ENCODE data around the gene NPSR1.
"Not testable (repeated sequence)": the region's sequence is repeated elsewhere in the genome, so short reads cannot be mapped to it uniquely, and the experiment has no call there.

Gene NPSR1

DNA sequence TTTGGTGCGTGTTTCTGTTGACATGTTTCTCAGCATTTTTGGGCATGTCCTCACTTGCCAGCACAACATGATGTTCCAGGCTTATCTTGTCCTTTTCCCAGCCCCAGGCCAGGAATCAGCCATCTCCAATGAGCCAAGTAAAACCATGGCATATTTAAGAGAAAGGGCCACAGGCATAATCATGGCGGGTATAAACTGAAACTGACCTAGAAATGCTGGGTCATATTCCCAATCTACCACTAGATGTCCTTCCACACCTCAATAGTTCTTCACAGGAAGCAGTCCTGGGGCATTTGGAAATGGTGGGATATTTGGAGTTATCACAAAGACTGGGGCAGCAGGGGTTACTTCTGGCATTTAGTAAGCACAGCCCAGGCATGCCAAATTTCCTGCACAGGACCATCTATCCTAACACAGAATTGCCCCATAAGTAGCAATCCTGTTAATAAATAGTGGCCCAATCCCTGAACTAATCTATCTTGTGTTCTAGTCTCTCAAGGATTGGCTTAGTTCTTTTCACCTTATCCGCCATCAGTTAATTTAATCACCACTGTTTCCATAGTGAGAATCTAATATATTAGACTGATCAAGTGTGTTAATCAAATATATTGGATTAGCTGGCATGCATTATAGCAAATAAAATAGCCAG lies 101.6 kb downstream of the NPSR1 start:
- no peak for DNase-seq

DNA sequence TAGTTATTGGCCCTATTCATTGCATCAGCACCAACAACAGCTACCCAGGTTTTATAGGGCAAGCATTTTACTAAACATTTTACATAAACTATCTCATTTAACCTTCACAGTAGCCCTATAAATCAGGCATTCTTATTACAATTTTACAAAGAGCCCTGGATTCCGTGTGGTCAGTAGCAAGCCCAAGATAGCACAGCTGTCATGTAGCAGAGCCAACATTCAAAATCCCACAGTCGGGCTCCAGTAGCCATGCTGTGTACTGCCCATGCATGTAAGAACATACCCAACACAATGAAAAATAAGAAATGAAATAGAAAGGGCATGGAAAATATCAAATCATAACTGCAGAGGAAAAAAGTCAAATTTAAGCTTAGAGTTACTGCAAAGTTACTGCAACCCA lies 102.3 kb downstream of the NPSR1 start:
- no peak for DNase-seq

DNA sequence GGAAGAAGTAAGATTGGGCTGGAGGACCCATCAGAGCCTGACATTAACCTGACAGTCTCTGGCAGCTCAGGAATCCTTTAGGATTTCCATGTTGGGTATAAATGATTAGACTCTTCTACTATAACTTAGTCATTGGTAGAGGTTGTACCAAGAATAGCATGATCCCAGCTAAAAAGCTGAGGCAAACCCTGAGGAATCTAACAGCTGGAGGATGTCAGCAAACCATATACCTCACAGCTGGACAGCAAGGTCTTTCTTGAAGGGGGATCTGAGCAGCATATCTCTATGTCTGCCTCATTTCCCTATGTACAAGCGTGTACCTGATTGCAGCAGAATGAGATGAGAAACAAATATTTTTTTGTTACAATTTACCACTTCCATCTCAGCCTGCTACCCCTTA lies 103.2 kb downstream of the NPSR1 start:
- DNase-seq: no peak

DNA sequence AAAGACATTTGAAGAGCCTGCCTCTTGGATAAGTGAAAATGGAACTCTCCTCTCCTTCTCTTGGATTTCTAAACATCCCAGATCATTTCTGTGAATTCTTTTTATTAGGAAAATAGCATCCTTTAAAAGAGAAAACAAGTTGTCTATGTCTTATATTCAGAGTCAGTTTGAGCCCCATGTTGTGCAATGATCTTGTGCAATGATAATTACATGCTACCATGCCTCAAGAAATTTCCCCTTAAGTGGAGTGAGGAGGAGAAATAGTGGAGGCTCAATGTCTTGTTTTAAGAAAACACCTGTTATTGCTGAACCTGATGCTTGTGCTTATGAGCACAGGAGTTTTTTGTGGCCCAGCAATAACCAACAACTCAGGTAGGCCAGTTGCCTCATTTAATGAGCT lies 103.6 kb downstream of the NPSR1 start:
- DNase-seq: no peak

DNA sequence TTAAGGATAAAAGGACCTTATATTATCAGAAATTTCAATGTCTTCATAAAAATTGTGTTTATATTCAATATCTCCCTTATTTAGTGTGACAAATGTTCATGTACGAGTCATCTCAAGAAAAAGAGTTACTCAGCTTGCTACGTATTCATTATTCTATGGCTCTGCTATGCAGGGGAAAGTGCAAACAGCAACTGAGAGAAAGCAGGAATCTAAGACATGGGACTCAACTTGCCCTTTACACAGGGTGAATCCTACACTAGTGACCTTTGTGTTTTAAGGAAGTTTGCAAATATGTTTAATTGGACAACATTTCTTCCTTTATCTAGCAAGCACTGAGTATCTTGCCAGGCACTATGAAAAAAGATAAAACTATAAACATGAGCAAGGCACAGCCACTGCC lies 104.7 kb downstream of the NPSR1 start:
- DNase-seq: no peak

DNA sequence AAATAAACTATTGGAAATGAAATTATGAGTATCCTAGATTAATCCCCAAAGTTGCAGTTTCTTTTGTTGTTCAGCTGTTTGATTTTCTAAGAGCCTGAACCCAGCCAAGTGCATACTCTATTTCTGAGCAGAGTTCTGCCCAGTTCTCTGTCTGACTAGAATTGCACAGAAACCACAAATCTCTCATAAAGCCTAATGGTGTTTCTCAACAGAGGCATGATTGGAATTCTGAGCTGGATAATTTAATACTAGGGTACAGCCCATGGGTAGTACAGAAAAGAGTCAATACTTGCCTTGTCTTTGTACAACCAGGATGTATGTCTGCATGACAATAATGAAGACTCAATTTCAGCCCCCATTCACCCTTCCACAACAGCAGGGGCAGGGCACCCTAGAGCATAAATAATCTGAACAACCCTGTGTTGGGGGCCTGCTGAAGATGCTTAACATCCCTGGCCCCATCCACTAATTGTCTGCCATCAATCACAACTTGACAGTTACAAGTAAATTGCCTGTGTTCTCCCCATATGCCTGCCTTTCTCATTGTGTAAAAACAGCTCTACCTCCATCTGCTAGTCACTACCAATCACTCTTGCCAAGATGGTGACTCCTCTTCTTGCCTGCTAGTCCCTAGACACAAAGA lies 114.4 kb downstream of the NPSR1 start:
- DNase-seq: no peak

DNA sequence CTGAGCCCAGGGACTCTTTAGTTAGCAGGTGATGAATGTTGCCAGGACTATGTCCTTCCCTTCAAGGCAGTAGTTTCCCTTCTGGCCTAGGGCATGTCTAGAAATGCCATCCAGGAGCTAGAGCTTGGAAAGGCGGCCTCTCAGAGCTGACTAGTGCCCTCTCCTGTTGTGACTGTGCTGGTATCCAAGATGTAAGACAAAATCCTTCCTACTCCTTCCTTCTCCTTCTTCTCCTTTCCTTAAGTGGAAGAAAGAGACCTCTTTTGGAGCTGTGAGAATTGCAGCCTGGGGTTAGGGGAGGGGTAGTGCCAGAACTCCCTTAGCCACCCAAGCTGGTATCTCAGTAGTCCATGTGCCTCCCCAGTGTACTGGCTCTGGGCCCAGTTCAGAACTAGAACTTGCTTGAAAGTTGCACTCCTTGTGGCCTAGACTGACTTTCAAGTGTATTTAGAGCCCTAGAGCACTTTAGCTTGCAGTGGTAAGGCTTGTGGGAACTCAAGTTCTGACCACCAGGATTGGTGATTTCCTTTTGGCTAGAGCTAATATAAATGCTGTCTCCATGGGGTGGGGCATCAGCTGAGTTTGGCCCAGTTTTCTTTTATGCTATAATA lies 118.8 kb downstream of the NPSR1 start:
- no peak for DNase-seq

DNA sequence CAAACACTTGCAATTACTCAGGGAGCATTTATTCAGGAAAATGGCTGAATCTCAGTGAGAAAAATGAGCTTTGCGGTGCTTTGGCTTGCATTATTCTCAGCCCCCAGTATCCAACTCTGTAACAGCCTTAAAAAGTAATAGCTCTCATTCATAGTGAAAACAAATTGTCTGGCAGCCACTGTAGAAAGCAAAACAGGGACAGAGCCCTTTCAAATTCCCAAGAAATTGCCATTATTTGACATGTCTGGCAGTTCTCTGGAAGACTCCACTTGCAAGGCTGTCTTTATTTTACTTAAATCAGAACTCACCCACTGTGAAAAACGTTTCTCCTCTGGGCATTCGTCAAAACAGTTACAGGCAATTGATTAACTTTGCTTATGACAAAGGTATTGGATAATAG lies 122.5 kb downstream of the NPSR1 start:
- DNase-seq: no peak

DNA sequence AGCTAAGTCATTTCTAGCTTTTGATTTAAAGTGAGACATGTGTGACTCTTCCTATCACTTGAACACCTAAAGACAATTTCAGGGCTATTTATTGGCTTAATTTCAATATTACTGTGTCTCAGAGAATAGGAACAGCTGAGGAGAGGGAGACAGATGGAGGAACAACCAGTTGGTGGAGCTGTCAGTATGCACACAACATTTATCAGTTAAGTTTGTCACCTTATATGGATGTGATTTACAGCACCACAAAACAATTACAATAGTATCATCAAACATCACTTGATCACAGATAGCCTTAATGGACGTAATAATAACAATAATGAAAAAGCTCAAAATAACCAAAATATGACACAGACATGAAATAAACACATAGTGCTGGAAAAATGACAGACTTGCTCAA lies 129.6 kb downstream of the NPSR1 start:
- DNase-seq: no peak

DNA sequence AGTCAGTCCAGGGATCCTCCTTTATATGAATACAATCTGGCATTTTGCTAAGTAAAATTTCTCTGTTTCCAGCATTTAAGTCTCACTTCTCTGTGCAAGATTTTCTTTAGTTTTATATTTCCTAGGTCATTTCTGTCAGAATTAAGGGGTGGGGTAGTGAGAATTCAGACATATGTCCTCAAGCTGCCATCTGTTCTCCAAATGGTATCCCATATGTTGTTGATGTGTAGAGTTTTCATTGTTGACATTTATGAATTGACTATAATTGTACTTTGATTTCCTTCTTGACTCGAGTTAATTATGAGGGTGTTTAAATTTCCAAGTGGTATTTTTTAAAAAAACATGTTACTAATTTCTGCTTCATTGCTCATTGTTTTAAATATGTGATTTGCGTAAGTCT lies 148.8 kb downstream of the NPSR1 start:
- DNase-seq: no peak

DNA sequence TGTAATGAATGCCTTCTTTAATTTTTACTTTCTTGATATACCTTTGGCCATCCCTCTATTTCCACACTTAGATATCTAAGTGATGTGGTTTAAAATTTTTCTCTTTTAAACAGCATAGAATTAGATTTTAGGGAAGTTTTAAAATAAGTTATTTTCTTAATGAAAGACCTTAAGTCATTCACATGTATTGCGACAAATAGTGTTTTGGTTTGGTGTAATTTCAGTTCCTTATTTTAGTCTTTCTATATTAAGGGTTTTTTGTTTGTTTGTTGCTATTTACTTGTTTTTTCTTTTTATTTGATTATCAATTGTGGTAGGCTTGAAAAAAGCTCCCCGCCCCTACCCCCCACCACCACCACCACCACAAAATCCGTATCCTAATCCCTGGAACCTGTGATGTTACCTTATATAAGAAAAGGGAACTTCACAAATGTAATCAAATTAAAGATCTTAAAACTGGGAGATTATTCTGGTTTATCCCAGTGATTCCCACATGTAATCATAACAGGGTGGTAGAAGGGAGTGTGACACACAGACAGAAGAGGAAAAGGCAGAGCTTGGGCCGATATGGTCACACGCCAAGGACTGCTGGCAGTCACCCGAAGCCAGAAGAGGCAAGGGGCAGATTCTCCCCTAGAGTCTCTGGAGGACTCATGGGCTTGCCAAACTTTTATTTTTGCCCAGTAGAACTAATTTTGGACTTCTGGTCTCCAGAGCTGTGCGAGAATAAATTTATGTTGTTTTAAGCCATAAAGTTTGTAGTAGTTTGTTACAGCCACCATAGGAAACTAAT lies 149.7 kb downstream of the NPSR1 start:
- no peak for DNase-seq

DNA sequence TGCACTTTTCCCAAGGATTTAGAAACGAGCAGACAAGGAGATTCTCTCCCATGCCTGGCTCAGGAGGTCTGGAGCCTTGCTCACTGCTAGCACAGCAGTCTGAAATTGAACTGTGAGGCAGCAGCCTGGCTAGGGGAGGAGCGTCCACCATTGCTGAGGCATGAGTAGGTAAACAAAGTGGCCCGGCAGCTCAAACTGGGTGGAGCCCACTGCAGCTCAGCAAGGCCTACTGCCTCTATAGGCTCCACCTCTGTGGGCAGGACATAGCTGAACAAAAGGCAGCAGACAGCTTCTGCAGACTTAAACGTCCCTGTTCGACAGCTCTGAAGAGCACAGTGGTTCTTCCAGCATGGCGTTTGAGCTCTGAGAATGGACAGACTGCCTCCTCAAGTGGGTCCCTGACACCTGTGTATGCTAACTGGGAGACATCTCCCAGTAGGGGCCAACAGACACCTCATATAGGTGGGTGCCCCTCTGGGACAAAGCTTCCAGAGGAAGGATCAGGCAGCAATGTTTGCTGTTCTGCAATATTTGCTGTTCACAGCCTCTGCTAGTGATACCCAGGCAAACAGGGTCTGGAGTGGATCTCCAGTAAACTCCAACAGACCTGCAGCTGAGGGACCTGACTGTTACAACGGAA lies 156.3 kb downstream of the NPSR1 start:
- DNase-seq: not testable (repeated sequence)

DNA sequence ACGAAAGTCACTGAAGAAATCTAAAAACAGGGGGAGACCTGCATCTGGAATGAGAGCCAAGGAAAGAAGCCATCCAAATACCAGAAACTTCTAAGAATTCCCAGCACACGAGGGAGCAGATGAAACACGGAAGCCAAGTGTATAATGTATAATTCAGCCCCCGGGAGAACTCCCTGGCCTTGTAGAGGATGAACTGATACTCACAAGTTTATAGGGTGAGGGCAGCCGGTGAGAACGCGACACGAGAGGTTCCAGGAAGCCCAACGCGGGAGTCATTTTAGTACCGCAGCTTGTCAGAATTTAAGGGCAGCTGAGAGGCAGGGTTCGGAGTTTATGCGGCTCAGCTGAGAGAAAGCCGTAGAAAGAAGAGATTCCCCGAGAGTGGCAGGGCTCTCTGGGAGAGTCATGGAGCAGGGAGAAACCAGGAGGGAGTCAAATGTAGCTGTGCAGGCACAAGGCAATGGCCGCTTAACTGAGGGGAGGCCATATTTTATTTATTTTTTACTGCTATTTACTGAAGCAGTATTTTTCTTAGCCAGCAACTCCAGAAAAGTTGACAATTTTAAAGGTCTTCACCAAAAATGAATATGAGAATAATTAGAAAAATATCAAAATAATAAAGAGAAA lies 164.0 kb downstream of the NPSR1 start:
- DNase-seq: no peak

DNA sequence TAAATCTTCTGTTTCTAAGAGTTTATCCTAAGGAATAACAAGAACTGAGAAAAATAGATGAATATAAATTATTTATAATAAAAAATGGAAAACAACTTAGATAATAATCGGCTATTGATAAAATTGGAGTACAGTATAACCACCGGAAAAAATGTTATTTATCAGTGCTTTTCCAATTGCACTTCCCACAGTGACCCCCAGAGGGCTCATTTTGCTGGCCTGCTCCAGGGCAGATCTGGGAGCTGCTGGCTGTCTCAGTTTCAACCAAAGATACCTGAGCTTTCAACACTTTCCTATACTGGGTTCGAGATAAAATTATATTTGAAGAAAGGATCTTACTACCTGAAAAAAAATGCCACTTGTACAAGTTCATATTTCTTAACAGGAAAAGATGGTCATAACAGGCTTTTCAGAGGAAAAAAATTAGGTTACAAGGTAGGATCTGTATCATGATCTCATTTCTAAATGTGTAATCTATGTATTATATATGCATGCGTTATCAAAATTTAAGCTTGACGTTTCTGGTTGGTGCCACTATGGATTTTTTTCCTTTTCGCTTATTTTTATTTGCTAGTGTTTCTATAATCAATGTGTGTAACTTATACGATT lies 165.7 kb downstream of the NPSR1 start:
- peak; percentile 45 to 53 for DNase-seq

DNA sequence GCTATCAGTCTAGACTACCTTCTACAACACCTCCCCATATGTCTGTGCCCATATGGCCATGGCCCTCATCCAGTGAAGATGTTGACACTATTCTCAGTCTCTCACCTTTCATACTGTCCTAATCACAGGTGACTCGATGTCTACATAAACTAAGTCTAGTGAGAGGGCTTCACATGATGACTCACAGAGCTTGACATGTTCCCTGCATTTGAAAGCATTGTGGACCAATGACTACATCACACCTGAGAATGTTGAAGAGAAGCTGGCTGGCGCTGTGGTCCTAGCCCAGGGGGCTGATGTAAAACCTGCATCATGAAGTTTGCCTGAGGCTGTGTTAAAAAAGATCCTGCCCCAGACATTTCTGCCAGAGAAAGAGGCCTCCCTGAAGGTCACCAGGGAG lies 167.2 kb downstream of the NPSR1 start:
- DNase-seq: no peak

DNA sequence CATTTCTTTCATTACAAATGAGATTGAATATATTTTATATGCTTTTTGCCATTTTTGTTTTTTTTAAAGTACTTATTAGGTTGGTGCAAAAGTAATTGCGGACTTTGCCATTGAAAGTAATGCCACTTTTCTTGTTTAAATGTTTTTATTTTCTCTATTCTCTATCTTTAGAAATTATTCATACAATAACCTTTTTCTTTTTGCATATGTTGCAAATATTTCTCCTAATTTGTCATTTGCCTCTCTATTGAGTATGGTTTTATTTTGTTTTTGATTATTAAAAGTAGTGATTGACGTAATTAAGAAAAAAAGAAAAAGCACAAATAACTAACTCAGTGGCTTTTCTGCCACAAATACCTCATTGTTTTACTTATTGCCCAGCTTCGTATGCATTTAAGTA lies 172.4 kb downstream of the NPSR1 start:
- DNase-seq: no peak

DNA sequence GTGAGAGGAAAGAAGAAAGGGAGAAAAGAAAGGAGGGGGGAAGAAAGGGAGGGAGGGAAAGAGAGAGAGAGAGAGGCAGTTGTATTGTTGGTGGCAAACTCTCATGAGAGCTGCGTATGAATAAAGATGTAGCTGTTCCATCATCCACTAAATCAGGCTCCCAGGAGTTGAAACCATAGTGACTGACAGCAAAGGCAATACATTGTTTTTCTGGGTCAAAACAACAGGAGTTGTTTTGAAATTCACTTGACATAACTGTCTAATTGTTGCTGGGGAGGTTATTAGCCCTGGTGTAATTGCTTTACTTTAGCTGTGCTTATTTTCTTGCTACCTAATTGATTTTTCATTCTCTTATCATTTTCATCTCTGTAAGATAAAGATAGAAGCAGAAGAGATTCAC lies 173.4 kb downstream of the NPSR1 start:
- no peak for DNase-seq

DNA sequence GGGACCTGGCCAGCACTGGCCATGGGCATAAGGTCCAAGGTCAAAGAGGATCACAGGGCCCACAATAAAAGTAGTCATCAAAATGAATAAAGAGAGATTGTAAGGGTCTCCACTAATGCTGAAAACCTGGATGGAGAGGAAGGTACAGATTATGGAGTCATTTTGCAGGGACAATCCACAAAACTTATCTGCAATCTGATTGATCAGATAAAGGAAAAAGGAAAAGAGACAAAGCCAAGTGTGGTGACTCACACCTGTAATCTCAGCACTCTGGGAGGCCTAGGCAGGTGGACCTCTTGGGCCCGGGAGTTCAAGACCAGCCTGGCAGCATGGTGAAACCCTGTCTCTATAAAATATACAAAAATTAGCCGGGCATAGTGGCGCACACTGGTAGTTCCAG lies 174.0 kb downstream of the NPSR1 start:
- DNase-seq: no peak

DNA sequence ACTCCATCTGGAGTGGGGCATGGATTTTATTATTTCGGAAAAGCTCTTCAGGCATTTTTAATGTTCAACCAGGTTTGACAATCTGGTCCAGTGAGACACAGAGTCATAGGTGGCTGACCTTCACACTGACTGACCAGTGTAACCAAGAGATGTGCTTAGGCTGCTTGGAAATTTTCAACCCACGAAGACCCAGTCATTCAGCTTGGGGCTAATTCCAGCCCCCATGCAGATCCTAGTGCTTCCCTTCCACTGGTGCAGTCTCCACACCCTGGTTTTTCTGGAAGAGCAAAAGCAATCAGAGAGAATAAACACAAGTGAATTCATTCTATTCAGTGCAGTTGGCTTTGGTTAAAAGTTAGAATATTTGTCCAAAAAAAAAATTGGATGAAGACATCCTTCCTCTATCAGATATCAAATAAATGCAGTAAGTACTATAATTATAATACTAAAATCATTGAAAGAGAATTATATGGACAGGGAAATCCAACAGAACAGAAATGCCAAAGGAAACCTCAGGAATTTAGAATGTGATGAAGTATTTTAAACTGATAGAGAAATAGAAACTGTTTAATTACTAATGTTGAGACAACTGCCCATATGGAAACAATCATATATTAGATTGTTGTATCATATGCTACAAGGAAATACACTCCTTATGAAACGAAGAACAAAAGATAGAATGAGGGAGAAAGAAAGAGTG lies 178.0 kb downstream of the NPSR1 start:
- no peak for DNase-seq

DNA sequence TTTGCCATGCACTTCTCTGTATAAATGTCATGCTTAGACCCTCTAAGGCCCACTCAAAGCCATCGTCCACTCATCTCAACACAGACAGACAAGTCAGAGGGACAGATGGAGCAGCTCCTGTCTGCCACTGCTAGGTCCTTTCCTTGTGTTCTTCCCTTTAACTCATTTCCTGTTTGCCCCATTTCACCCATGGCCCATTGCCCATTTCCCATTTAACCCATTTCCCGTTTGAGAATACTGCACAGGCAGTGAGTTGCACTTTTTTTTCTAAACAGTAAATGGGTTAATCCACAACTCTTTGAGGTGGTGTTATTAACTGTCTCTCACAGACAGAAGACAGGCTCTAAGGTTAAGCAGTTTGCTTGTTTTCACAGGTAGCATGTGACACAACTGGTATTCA lies 179.3 kb downstream of the NPSR1 start:
- DNase-seq: no peak

DNA sequence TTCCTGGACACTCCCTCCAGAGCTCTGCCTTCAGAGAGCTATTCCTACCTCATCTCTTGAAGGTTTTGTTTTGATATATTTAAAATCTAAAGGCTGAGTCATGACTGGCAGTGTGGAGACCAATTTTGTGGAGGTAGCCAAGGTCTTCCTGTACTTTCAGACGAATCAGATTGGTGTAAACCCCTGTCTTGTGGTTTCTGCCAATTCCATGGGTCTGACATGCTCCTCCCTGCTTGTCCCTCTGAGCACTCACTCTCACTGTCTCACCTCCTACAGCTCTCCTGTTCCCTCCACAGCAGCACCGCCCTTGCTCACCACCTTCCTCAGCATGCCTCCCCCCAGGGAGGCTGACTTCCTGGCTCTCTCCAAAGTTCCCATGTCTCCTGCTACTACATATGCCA lies 179.8 kb downstream of the NPSR1 start:
- no peak for DNase-seq

DNA sequence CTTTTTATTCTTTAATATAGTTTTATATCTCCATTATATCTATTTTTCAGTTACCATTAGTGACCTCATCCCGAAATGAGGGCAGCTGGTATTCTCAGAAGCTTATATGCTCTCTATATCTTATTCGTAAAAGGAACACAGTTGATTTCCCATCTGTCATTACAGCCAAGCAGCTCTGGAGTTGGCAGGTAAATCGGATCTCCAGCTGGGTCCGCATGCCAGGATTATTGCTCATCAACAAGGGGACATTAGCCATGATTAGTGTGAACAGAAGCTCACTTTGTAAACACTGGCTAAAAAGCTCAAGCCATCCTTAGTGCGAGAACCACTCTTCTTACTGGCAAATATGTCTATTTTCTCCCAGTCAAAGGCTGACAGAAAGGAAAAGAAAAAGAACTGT lies 180.3 kb downstream of the NPSR1 start:
- DNase-seq: no peak
